ENCODE results near the gene BCL2.

The BCL2 gene

DNA sequence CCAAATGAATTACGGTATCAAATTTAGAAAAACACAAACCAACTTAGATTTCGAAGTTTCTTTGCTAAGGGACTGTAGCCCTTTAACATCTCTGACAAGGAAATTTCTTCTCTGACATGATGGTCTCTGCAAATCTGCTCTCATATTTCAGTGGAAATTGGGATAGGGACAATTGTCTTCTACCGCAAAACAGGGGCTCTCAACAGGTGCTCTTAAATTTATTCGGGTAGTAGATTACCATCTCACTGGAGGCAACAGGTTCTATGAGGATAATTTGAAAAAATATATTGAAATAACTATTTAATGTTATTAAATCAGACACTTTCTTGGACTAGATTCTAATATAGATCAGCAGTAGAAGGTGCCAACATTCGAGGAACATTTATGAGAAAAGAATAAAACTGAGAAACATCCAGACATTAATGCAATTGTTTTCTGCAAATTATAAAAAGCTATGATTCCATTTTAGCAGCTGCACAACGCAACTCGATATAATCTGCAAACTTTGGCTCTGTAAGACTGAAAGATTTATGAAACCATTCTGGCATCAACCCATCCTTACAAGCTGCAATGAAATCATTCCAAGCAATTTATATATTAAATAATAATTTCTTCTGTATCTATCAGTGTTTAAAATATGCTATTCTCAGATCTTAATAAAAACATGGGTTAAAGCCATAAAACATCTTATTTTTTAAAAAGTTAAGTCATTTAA is 10.0 kb upstream of the BCL2 start:
- ChIA-PET POLR2A (no interaction called here), CTCF (interaction anchor here (0.8 to 1.7 kb wide), 4 partner anchors 9 to 191 kb away, joined by 3 to 8 read pairs (median 3); no protein-coding TSS in a partner anchor)
- H3K4me1 ChIP-seq (ENCODE audit: control extremely low read depth in 1 of 4, control insufficient read depth in 4 of 4, insufficient read depth in 4 of 4, low read length in 3 of 4), result no peaks in the 10 kb centered on the region
- H3K27ac ChIP-seq (ENCODE audit: insufficient read depth in 1 of 2, low read depth in 1 of 2, low read length in 2 of 2, poor library complexity in 1 of 2, severe bottlenecking in 2 of 2), result no peak overlapping the region
- no peaks in the 10 kb centered on the region for H3K27me3 ChIP-seq (replicated peaks in 2 of 5; ENCODE audit: control insufficient read depth in 4 of 5, insufficient read depth in 5 of 5, low read length in 4 of 5)
- DNase-seq, result no peak
- peaks cover 13 to 37% (median 32%) of the 10 kb centered on the region in 4 experiments for H3K36me3 ChIP-seq (ENCODE audit: control insufficient read depth in 4 of 4, insufficient read depth in 4 of 4, low read length in 3 of 4)
- H3K9me3 ChIP-seq (ENCODE audit: control extremely low read depth in 1 of 5, control insufficient read depth in 4 of 5, insufficient read depth in 2 of 5, low read depth in 1 of 5, low read length in 4 of 5), result no peaks in the 10 kb centered on the region
- 100% methylated on average over 4 of the region's 7 CpGs for WGBS (ENCODE audit: insufficient coverage)
- H3K4me3 ChIP-seq (ENCODE audit: control insufficient read depth in 1 of 7, extremely low read depth in 1 of 7, insufficient read depth in 4 of 7, low read depth in 2 of 7, low read length in 6 of 7), result no peak overlapping the region

DNA sequence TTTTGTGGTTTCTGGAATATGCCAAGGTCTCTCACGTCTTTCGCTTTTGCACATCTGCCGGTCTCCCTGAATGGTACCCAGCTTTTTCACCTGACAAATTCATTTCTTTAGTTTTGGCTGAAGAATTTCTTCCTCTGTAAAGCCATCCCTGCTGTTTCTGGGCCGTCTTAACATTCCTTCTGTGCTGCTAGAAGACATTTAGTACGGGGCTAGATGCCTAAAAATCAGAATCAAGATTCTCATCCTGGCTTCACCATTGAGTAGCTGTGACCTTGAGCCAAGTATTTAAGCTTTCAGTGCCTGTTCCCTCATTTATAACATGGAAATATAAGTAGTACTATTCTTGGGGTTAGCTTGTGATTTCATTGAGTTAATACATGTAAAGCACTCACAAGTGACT is 6.4 kb upstream of the BCL2 start:
- ChIA-PET POLR2A (no interaction called here), CTCF (interaction anchor here (0.9 to 8.1 kb wide), 9 partner anchors 12 to 308 kb away, joined by 3 to 120 read pairs (median 4); no protein-coding TSS in a partner anchor)

DNA sequence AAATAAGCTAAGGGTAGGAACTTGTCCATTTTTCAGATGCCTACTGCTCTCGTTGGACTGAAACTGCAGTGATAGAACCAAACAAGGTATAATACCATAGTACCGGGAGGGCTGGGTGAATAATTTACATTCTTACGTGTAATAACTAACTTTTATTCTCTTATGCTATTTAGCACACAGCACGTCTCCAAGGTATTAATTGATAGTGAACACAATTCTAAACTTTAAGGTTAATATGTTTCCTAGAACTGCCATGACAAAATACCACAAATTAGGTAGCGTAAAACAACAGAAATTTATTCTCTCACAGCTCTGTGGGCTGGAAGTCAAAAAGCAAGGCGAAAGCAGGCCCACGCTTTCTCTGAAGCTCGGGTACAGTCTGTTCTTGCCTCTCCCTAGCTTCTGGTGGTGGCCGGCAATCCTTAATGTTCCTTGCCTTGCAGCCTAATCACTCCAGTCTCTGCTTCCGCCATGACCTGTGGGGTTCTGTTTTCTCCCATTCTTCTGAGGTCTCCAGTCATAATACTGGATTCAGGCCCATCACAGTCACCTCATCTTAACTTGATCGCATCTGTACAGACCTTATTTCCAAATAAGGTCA is 5.6 kb upstream of the BCL2 start:
- ChIA-PET CTCF (interaction anchor here (0.7 to 8.1 kb wide), 7 partner anchors 9 to 316 kb away, joined by 3 to 120 read pairs (median 4); no protein-coding TSS in a partner anchor), POLR2A (interaction anchor here (0.6 kb wide), 1 partner anchor 309 kb away, joined by 3 read pairs; no protein-coding TSS in a partner anchor)
- Histone ChIP-seq H3K27ac (ENCODE audit: insufficient read depth in 1 of 2, low read depth in 1 of 2, low read length in 2 of 2, poor library complexity in 1 of 2, severe bottlenecking in 2 of 2) (no peak overlapping the region), H3K36me3 (ENCODE audit: control insufficient read depth in 4 of 4, insufficient read depth in 4 of 4, low read length in 3 of 4) (peaks cover 0 to 10% (median 1%) of the 10 kb centered on the region in 4 experiments), H3K27me3 (replicated peaks in 2 of 5; ENCODE audit: control insufficient read depth in 4 of 5, insufficient read depth in 5 of 5, low read length in 4 of 5) (no peaks in the 10 kb centered on the region), H3K4me3 (ENCODE audit: control insufficient read depth in 1 of 7, extremely low read depth in 1 of 7, insufficient read depth in 4 of 7, low read depth in 2 of 7, low read length in 6 of 7) (no peak overlapping the region), H3K4me1 (ENCODE audit: control extremely low read depth in 1 of 4, control insufficient read depth in 4 of 4, insufficient read depth in 4 of 4, low read length in 3 of 4) (peaks cover 0 to 22% (median 17%) of the 10 kb centered on the region in 4 experiments), H3K9me3 (ENCODE audit: control extremely low read depth in 1 of 5, control insufficient read depth in 4 of 5, insufficient read depth in 2 of 5, low read depth in 1 of 5, low read length in 4 of 5) (no peaks in the 10 kb centered on the region)
- WGBS (ENCODE audit: insufficient coverage), result 99% methylated on average over 7 of the region's 11 CpGs
- DNase-seq, result no peak

More for the DNA sequence above, 6.4 kb upstream of the BCL2 start:
- Histone ChIP-seq H3K4me3 (ENCODE audit: control insufficient read depth in 1 of 7, extremely low read depth in 1 of 7, insufficient read depth in 4 of 7, low read depth in 2 of 7, low read length in 6 of 7) (no peak overlapping the region), H3K27ac (ENCODE audit: insufficient read depth in 1 of 2, low read depth in 1 of 2, low read length in 2 of 2, poor library complexity in 1 of 2, severe bottlenecking in 2 of 2) (no peak overlapping the region), H3K4me1 (ENCODE audit: control extremely low read depth in 1 of 4, control insufficient read depth in 4 of 4, insufficient read depth in 4 of 4, low read length in 3 of 4) (peaks cover 0 to 16% (median 11%) of the 10 kb centered on the region in 4 experiments), H3K27me3 (replicated peaks in 2 of 5; ENCODE audit: control insufficient read depth in 4 of 5, insufficient read depth in 5 of 5, low read length in 4 of 5) (no peaks in the 10 kb centered on the region), H3K9me3 (ENCODE audit: control extremely low read depth in 1 of 5, control insufficient read depth in 4 of 5, insufficient read depth in 2 of 5, low read depth in 1 of 5, low read length in 4 of 5) (no peaks in the 10 kb centered on the region), H3K36me3 (ENCODE audit: control insufficient read depth in 4 of 4, insufficient read depth in 4 of 4, low read length in 3 of 4) (peaks cover 3 to 12% (median 7%) of the 10 kb centered on the region in 4 experiments)
- WGBS (ENCODE audit: insufficient coverage), result 90% methylated on average over 5 of the region's 5 CpGs
- DNase-seq, result no peak

DNA sequence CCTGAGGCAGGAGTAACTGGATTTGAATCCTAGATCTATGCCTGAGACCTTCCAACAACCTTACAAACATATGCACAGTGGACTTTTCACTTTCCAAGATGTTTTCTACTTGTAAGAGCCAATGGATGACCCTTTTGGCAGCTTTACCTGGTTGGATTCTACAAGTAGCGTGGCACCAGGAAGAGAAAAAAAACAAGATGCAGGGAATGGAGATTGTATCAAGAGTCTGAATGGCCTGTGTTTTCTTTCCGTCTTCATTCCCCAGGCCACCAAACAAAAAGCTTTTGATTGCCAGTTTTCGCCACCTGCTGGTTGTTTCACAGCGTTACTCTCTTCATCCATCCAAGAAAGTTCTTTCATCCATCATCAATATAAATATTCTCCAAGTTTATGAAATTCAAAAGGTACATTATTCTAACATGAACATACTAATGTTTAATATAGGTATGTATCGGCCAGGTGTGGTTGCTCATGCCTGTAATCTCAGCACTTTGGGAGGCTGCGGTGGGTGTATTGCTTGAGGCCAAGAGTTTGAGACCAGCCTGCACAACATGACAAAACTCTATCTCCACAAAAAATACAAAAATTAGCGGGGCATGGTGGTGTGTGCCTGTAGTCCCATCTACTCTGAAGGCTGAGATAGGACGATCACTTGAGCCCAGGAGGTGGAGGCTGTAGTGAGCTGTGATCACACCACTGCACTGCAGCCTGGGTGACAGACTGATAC is 3.5 kb upstream of the BCL2 start:
- H3K36me3 ChIP-seq (ENCODE audit: control insufficient read depth in 4 of 4, insufficient read depth in 4 of 4, low read length in 3 of 4), result no peaks in the 10 kb centered on the region
- CTCF ChIA-PET, result interaction anchor here (0.7 to 8.1 kb wide), 28 partner anchors 9 to 788 kb away, joined by 3 to 120 read pairs (median 4); no protein-coding TSS in a partner anchor
- peak; percentile 77 to 87 (median 82) for DNase-seq
- no peaks in the 10 kb centered on the region for H3K27me3 ChIP-seq (replicated peaks in 2 of 5; ENCODE audit: control insufficient read depth in 4 of 5, insufficient read depth in 5 of 5, low read length in 4 of 5)
- H3K9me3 ChIP-seq (ENCODE audit: control extremely low read depth in 1 of 5, control insufficient read depth in 4 of 5, insufficient read depth in 2 of 5, low read depth in 1 of 5, low read length in 4 of 5), result no peaks in the 10 kb centered on the region
- POLR2A ChIA-PET, result interaction anchor here (0.9 kb wide), 1 partner anchor 307 kb away, joined by 3 read pairs; no protein-coding TSS in a partner anchor
- 0% methylated on average over 1 of the region's 8 CpGs for WGBS (ENCODE audit: insufficient coverage)
- no peak overlapping the region for H3K27ac ChIP-seq (ENCODE audit: insufficient read depth in 1 of 2, low read depth in 1 of 2, low read length in 2 of 2, poor library complexity in 1 of 2, severe bottlenecking in 2 of 2)
- H3K4me1 ChIP-seq (ENCODE audit: control extremely low read depth in 1 of 4, control insufficient read depth in 4 of 4, insufficient read depth in 4 of 4, low read length in 3 of 4), result peaks cover 6 to 27% (median 27%) of the 10 kb centered on the region in 4 experiments
- no peak overlapping the region for H3K4me3 ChIP-seq (ENCODE audit: control insufficient read depth in 1 of 7, extremely low read depth in 1 of 7, insufficient read depth in 4 of 7, low read depth in 2 of 7, low read length in 6 of 7)

DNA sequence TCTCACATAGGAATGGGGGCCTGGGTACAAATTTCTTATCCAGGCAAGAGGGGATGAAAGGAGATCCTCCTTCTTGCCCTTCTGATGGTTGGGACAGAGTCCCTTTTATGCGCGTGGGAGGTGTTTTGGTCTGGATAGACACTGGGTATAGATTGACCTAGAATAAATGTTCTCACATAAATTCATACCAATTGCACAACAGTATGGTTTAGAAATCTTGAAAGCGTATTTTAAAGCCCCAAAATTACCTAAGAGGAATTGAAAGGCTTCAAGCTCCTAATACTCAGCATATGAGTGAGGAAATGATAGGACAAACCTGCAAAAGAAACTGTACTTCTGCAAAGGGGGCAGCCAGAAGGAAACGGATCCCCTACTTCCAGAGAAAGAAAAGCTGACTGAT is 2.6 kb upstream of the BCL2 start:
- H3K36me3 ChIP-seq (ENCODE audit: control insufficient read depth in 4 of 4, insufficient read depth in 4 of 4, low read length in 3 of 4), result no peaks in the 10 kb centered on the region

DNA sequence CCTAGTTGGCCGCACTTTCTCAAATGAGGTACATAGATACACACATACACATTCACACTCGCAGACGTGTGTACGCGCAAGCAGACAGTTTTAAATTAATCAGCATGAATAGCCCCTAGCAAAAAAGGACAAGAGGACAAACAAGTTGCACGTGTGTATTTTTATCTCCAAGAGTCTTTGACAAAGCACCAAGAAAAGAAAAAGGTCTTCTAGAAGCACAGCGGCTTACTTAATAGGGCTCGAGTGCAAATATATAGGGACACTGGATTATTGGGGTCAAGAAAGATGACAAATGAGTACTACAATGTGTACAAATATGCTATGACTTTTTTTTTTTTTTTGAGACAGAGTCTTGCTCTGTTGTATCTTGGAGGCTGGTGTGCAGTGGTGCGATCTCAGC is 1.7 kb upstream of the BCL2 start:
- Histone ChIP-seq H3K4me1 (ENCODE audit: control extremely low read depth in 1 of 4, control insufficient read depth in 4 of 4, insufficient read depth in 4 of 4, low read length in 3 of 4) (peaks cover 11 to 44% (median 41%) of the 10 kb centered on the region in 4 experiments), H3K4me3 (ENCODE audit: control insufficient read depth in 1 of 7, extremely low read depth in 1 of 7, insufficient read depth in 4 of 7, low read depth in 2 of 7, low read length in 6 of 7) (peak overlapping the region in 6 of 7 experiments; percentile 54 to 97 (median 80)), H3K36me3 (ENCODE audit: control insufficient read depth in 4 of 4, insufficient read depth in 4 of 4, low read length in 3 of 4) (no peaks in the 10 kb centered on the region), H3K27ac (ENCODE audit: insufficient read depth in 1 of 2, low read depth in 1 of 2, low read length in 2 of 2, poor library complexity in 1 of 2, severe bottlenecking in 2 of 2) (peak overlapping the region; percentile 74 to 86), H3K9me3 (ENCODE audit: control extremely low read depth in 1 of 5, control insufficient read depth in 4 of 5, insufficient read depth in 2 of 5, low read depth in 1 of 5, low read length in 4 of 5) (no peaks in the 10 kb centered on the region), H3K27me3 (replicated peaks in 2 of 5; ENCODE audit: control insufficient read depth in 4 of 5, insufficient read depth in 5 of 5, low read length in 4 of 5) (no peaks in the 10 kb centered on the region)
- ChIA-PET POLR2A (no interaction called here), CTCF (interaction anchor here (1.0 to 8.1 kb wide), 7 partner anchors 168 to 315 kb away, joined by 3 to 120 read pairs (median 4); no protein-coding TSS in a partner anchor)
- WGBS (ENCODE audit: insufficient coverage), result 76% methylated on average over 7 of the region's 9 CpGs
- no peak for DNase-seq

More for the DNA sequence above, 2.6 kb upstream of the BCL2 start:
- CTCF ChIA-PET, result interaction anchor here (0.7 to 8.1 kb wide), 21 partner anchors 8 to 316 kb away, joined by 3 to 120 read pairs (median 4); no protein-coding TSS in a partner anchor
- WGBS (ENCODE audit: insufficient coverage), result 100% methylated on average over 1 of the region's 4 CpGs
- no peak overlapping the region for H3K4me3 ChIP-seq (ENCODE audit: control insufficient read depth in 1 of 7, extremely low read depth in 1 of 7, insufficient read depth in 4 of 7, low read depth in 2 of 7, low read length in 6 of 7)
- POLR2A ChIA-PET, result no interaction called here
- peaks cover 6 to 36% (median 34%) of the 10 kb centered on the region in 4 experiments for H3K4me1 ChIP-seq (ENCODE audit: control extremely low read depth in 1 of 4, control insufficient read depth in 4 of 4, insufficient read depth in 4 of 4, low read length in 3 of 4)
- H3K27ac ChIP-seq (ENCODE audit: insufficient read depth in 1 of 2, low read depth in 1 of 2, low read length in 2 of 2, poor library complexity in 1 of 2, severe bottlenecking in 2 of 2), result no peak overlapping the region
- DNase-seq, result no peak
- H3K27me3 ChIP-seq (replicated peaks in 2 of 5; ENCODE audit: control insufficient read depth in 4 of 5, insufficient read depth in 5 of 5, low read length in 4 of 5), result no peaks in the 10 kb centered on the region
- no peaks in the 10 kb centered on the region for H3K9me3 ChIP-seq (ENCODE audit: control extremely low read depth in 1 of 5, control insufficient read depth in 4 of 5, insufficient read depth in 2 of 5, low read depth in 1 of 5, low read length in 4 of 5)

Data from common myeloid progenitor, CD34-positive (primary cell).